ENCODE measurements around the gene FLNA. TPM values are rescaled to one million over a fixed set of nuclear protein-coding genes. Genes with fewer than 3 reads are reported as not detected.

Gene FLNA
- total RNA-seq, 1 donor from 2014 or later = 1,080 TPM

DNA sequence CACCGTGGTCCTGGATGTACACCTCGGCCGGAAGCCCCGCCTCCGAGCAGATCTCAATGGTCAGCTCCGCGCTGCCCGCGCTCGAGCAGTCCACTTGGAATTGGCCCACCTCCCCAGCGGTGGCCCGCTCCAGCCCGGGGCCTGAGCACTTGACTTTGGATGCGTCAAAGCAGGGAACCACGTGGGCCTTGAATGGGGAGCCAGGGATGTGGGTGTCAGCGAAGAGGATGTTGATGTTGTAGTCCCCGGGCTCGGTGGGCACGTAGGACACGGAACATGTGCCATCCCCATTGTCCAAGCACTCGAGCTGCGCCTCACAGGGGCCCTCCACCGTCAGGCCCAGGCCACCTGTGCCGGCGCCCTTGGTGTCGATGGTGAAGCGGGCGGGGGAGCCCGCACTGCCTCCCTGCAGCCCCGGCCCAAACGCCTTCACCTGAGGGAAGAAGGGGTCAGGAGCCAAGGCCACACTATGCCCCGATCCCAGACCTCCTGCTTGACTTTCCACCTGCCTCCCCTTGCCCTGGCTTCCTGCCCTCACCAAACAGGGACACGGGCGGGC lies 14.2 kb downstream of the FLNA start:
- Histone ChIP-seq H3K4me1 (peaks cover 6% of the 10 kb centered on the region), H3K36me3 (peaks cover 98% of the 10 kb centered on the region), H3K4me3 (no peak overlapping the region), H3K27me3 (ENCODE audit: low read depth) (no peaks in the 10 kb centered on the region), H3K27ac (no peak overlapping the region), H3K9me3 (no peaks in the 10 kb centered on the region)
- no peak for TF ChIP-seq CTCF (IDR thresholded peaks at IDR 0.05)
- DNase-seq = no peak
- no peak for ATAC-seq
- intact Hi-C loops (cut with DNase I) = no loop called here

- intact Hi-C loops (cut with DNase I) = no loop called here
- peaks cover 6% of the 10 kb centered on the region for H3K4me1 ChIP-seq
- H3K27me3 ChIP-seq (ENCODE audit: low read depth) = no peaks in the 10 kb centered on the region
- DNase-seq (no peak), ATAC-seq (no peak)
- no peak overlapping the region for H3K4me3 ChIP-seq
- peaks cover 98% of the 10 kb centered on the region for H3K36me3 ChIP-seq
- no peak for TF ChIP-seq CTCF (IDR thresholded peaks at IDR 0.05)
- H3K9me3 ChIP-seq = no peaks in the 10 kb centered on the region
- H3K27ac ChIP-seq = peak overlapping the region; percentile 24
These were observed 14.9 kb downstream of the FLNA start for GRCh38 chrX:154359362-154360154.

DNA sequence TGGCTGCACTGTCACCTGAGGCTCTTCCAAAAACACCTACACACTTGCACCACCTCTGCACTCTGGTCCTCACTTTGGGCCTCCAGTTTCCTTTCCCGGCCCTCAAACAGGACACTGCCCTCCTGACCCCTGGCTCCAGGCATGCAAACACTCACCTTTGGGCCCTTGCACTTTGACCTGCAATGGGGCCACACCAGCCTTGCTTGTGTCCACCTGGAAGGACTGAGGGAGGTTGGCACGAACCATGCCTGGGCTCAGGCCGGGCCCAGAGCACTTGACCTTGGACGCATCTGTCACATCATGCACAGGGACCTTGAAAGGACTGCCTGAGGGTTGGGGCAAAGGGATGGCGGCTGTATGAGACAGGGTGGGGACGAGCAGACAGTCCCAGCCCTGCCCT lies 15.6 kb downstream of the FLNA start:
- no peak for DNase-seq
- Histone ChIP-seq H3K36me3 (peaks cover 98% of the 10 kb centered on the region), H3K27ac (no peak overlapping the region), H3K9me3 (no peaks in the 10 kb centered on the region), H3K27me3 (ENCODE audit: low read depth) (no peaks in the 10 kb centered on the region), H3K4me3 (no peak overlapping the region), H3K4me1 (peaks cover 8% of the 10 kb centered on the region)
- intact Hi-C loops (cut with DNase I) = no loop called here
- ATAC-seq = no peak
- no peak for TF ChIP-seq CTCF (IDR thresholded peaks at IDR 0.05)

DNA sequence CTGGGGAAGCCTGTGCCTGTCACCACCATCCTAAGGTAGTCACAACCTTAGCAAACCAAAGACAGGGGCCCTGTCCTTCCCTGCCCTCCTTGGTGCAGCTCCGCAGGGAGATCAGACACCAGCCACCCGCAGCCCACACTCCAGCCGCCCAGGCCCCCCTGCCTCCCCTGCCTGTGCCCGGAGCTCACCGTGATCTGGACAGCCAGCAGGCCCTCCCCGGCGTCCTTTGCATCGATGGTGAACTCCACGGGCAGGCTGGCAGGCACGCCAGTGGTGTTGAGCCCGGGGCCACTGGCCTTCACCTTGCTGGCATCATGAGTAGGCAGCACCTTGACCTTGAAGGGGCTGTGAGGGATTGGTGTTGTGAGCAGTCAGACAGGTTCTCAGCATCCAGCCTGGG lies 16.4 kb downstream of the FLNA start:
- DNase-seq = no peak
- Histone ChIP-seq H3K4me3 (no peak overlapping the region), H3K9me3 (no peaks in the 10 kb centered on the region), H3K27ac (no peak overlapping the region), H3K27me3 (ENCODE audit: low read depth) (no peaks in the 10 kb centered on the region), H3K4me1 (peaks cover 12% of the 10 kb centered on the region), H3K36me3 (peaks cover 98% of the 10 kb centered on the region)
- intact Hi-C loops (cut with DNase I) = no loop called here
- no peak for ATAC-seq
- TF ChIP-seq CTCF (IDR thresholded peaks at IDR 0.05) = no peak

- Histone ChIP-seq H3K4me1 (peaks cover 15% of the 10 kb centered on the region), H3K36me3 (peaks cover 98% of the 10 kb centered on the region), H3K9me3 (no peaks in the 10 kb centered on the region), H3K27me3 (ENCODE audit: low read depth) (no peaks in the 10 kb centered on the region), H3K27ac (no peak overlapping the region), H3K4me3 (no peak overlapping the region)
- intact Hi-C loops (cut with DNase I) = no loop called here
- no peak for TF ChIP-seq CTCF (IDR thresholded peaks at IDR 0.05)
- DNase-seq (no peak), ATAC-seq (no peak)
These were observed 17.2 kb downstream of the FLNA start for GRCh38 chrX:154357205-154357604.
